ENCODE data around the gene FGFR2.

DNA sequence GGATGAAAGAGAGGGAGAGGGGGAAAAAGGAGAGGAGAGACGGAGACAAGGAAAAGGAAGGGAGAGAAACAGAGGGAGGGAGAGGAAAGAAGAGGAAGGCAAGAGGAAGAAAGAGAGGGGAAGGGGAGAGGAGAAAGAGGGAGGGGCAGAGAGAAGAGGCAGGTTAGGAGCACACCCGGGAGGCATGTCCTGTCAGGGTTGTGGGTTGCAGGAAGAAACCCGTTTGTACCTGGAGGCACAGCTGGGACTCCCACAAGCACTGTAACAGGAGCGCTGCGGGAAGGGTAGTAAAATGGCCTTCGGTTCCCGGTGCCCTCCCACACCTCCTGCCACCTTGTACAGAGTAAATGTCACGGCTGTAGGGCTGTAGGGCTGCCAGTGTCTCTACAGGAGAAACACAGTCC is 24.7 kb downstream of the FGFR2 start:
- TF ChIP-seq, protein P1, sequence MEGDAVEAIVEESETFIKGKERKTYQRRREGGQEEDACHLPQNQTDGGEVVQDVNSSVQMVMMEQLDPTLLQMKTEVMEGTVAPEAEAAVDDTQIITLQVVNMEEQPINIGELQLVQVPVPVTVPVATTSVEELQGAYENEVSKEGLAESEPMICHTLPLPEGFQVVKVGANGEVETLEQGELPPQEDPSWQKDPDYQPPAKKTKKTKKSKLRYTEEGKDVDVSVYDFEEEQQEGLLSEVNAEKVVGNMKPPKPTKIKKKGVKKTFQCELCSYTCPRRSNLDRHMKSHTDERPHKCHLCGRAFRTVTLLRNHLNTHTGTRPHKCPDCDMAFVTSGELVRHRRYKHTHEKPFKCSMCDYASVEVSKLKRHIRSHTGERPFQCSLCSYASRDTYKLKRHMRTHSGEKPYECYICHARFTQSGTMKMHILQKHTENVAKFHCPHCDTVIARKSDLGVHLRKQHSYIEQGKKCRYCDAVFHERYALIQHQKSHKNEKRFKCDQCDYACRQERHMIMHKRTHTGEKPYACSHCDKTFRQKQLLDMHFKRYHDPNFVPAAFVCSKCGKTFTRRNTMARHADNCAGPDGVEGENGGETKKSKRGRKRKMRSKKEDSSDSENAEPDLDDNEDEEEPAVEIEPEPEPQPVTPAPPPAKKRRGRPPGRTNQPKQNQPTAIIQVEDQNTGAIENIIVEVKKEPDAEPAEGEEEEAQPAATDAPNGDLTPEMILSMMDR (IDR thresholded peaks at IDR 0.05): no peak
- no peak for TF ChIP-seq POLR2A (IDR thresholded peaks at IDR 0.05)
- TF ChIP-seq EP300 (IDR thresholded peaks at IDR 0.05): no peak

Data from tibial nerve (tissue), 4 donors.